Neural cell (in vitro differentiated cells): ENCODE measurements around the gene ST6GAL1. TPM values are rescaled to one million over a fixed set of nuclear protein-coding genes. Genes with fewer than 3 reads are reported as not detected.

Experiments
- H2AFZ ChIP-seq: fragments of 200-600, 300-800 bp; sonication (generic), shearing (Covaris generic); 2 replicates; pipeline ENCODE4 v1.6.0; 2014; ENCODE audit warnings: low read depth, mild to moderate bottlenecking, antibody characterized with exemption, low read length, moderate library complexity
- H3F3A ChIP-seq: fragments of 200-600 bp; shearing (Covaris generic); 2 replicates; pipeline ENCODE4 v1.6.1; 2016; ENCODE audit warnings: mild to moderate bottlenecking, moderate library complexity, mixed read lengths, antibody characterized with exemption, low read length; ENCODE audit not compliant: insufficient read depth, poor library complexity, severe bottlenecking
- H3K27ac ChIP-seq: fragments of 200-600, 300-800 bp; sonication (generic), shearing (Covaris generic); 2 replicates; pipeline ENCODE4 v1.5.1; 2014; ENCODE audit warnings: mild to moderate bottlenecking, low read length, moderate library complexity
- H3K27me3 ChIP-seq: fragments of 300-800, 200-600 bp; sonication (generic), shearing (Covaris generic); 2 replicates; pipeline ENCODE4 v1.6.0; 2014; ENCODE audit warnings: mild to moderate bottlenecking, low read depth, low read length, moderate library complexity; ENCODE audit not compliant: insufficient read depth
- H3K36me3 ChIP-seq: fragments of 300-800, 200-600 bp; sonication (generic), shearing (Covaris generic); 2 replicates; pipeline ENCODE4 v1.5.1; 2014; ENCODE audit warnings: mild to moderate bottlenecking, antibody characterized with exemption, low read length, moderate library complexity; ENCODE audit not compliant: insufficient read depth
- H3K4me2 ChIP-seq: fragments of 300-800, 200-600 bp; sonication (generic), shearing (Covaris generic); 2 replicates; pipeline ENCODE4 v1.6.0; 2014; ENCODE audit warnings: mild to moderate bottlenecking, low read length
- H3K4me3 ChIP-seq: fragments of 300-800, 200-600 bp; sonication (generic), shearing (Covaris generic); 2 replicates; pipeline ENCODE4 v1.5.1; 2014; ENCODE audit warnings: mild to moderate bottlenecking, low read length, moderate library complexity
- H3K79me2 ChIP-seq: fragments of 200-600 bp; shearing (Covaris generic); replicated peaks from 2 replicates; pipeline ENCODE4 v1.6.0; 2014; ENCODE audit warnings: mild to moderate bottlenecking, low read length, moderate library complexity; ENCODE audit not compliant: insufficient read depth
- H3K9ac ChIP-seq: fragments of 300-800, 200-600 bp; sonication (generic), shearing (Covaris generic); 2 replicates; pipeline ENCODE4 v1.6.1; 2016; ENCODE audit warnings: mild to moderate bottlenecking, low read length, mixed read lengths
- H3K9me2 ChIP-seq: fragments of 200-600 bp; shearing (Covaris generic); 2 replicates; pipeline ENCODE4 v1.6.1; 2016; ENCODE audit warnings: mild to moderate bottlenecking, low read length, mixed read lengths; ENCODE audit not compliant: insufficient read depth
- H3K9me3 ChIP-seq: fragments of 200-600, 300-800 bp; sonication (generic), shearing (Covaris generic); 2 replicates; pipeline ENCODE4 v1.6.1; 2016; ENCODE audit warnings: mild to moderate bottlenecking, mixed run types, low read length, moderate library complexity, mixed read lengths
- H4K20me1 ChIP-seq: fragments of 200-600 bp; shearing (Covaris generic); 2 replicates; pipeline ENCODE4 v1.6.1; 2016; ENCODE audit warnings: mild to moderate bottlenecking, mixed run types; ENCODE audit not compliant: insufficient read depth
- CTCF ChIP-seq: fragments of 450-650 bp; IDR thresholded peaks from 2 replicates; pipeline ENCODE4 v1.5.1; 2014; ENCODE audit warnings: antibody characterized with exemption, mild to moderate bottlenecking, moderate library complexity; ENCODE audit not compliant: poor library complexity, severe bottlenecking
- EP300 ChIP-seq: fragments of 450-650 bp; conservative IDR thresholded peaks from 2 replicates; pipeline ENCODE4 v1.6.1; 2014; ENCODE audit warnings: antibody characterized with exemption, mild to moderate bottlenecking, moderate library complexity; ENCODE audit not compliant: poor library complexity, severe bottlenecking
- EZH2 ChIP-seq: fragments of 200-600, 300-800 bp; shearing (Covaris generic), sonication (generic); IDR thresholded peaks from 2 replicates; pipeline ENCODE4 v1.6.1; 2014; ENCODE audit warnings: antibody characterized with exemption, low read length, borderline replicate concordance, mild to moderate bottlenecking; ENCODE audit not compliant: insufficient read depth, poor library complexity, severe bottlenecking
- MXI1 ChIP-seq: fragments of 450-650 bp; conservative IDR thresholded peaks from 2 replicates; pipeline ENCODE4 v1.6.1; 2014; ENCODE audit warnings: antibody characterized with exemption, mild to moderate bottlenecking; ENCODE audit not compliant: poor library complexity, severe bottlenecking
- POLR2AphosphoS5 ChIP-seq: IDR thresholded peaks from 2 replicates; pipeline ENCODE4 v1.6.1; 2012
- RAD21 ChIP-seq: fragments of 450-650 bp; conservative IDR thresholded peaks from 2 replicates; pipeline ENCODE4 v1.6.1; 2014; ENCODE audit warnings: antibody characterized with exemption, mild to moderate bottlenecking, moderate library complexity
- SMC3 ChIP-seq: fragments of 450-650 bp; conservative IDR thresholded peaks from 2 replicates; pipeline ENCODE4 v1.6.1; 2014; ENCODE audit warnings: antibody characterized with exemption, mild to moderate bottlenecking, moderate library complexity; ENCODE audit not compliant: poor library complexity
- TAF1 ChIP-seq: IDR thresholded peaks from 2 replicates; pipeline ENCODE4 v1.6.1; 2012; ENCODE audit warnings: low read depth
- polyA plus RNA-seq: library from polyadenylated mRNA; depleted of rRNA; stranded (reverse); fragments of >200 nt; gene quantifications from 2 replicates; pipeline ENCODE4 v1.2.3, GENCODE V29; 2014
- TF ChIP-seq, protein P1 (sequence below): IDR thresholded peaks from 2 replicates; pipeline ENCODE4 v1.6.1; 2012; ENCODE audit warnings: borderline replicate concordance

Gene ST6GAL1
- polyA plus RNA-seq, 1 donor from 2014 or later: 17.6 TPM

DNA sequence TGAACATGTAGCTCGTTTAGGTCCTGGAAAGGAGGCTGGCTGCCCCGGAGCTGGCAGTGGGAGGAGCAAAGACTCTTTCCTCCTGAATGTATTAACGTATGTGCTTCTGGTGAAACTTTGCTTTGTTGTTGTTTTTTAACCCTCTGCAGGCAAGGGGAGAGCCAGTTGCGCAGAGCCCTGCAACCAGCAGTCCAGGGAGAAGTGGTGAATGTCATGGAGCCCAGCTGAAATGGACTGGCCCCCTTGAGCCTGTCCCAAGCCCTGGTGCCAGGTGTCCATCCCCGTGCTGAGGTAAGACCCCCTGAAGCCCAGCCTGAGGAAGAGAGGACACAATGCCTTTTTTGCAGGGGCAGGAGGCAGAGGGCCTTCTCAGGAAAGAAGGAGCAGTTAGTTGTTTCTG, 33.3 kb downstream of the ST6GAL1 start:
- Histone ChIP-seq H3K4me2 (no peak overlapping the region), H3K27ac (no peak overlapping the region)
- TF ChIP-seq MXI1 (no peak), EP300 (no peak), CTCF (no peak), TAF1 (no peak), POLR2AphosphoS5 (no peak), RAD21 (no peak), EZH2 (no peak), SMC3 (no peak)
- TF ChIP-seq, protein P1, sequence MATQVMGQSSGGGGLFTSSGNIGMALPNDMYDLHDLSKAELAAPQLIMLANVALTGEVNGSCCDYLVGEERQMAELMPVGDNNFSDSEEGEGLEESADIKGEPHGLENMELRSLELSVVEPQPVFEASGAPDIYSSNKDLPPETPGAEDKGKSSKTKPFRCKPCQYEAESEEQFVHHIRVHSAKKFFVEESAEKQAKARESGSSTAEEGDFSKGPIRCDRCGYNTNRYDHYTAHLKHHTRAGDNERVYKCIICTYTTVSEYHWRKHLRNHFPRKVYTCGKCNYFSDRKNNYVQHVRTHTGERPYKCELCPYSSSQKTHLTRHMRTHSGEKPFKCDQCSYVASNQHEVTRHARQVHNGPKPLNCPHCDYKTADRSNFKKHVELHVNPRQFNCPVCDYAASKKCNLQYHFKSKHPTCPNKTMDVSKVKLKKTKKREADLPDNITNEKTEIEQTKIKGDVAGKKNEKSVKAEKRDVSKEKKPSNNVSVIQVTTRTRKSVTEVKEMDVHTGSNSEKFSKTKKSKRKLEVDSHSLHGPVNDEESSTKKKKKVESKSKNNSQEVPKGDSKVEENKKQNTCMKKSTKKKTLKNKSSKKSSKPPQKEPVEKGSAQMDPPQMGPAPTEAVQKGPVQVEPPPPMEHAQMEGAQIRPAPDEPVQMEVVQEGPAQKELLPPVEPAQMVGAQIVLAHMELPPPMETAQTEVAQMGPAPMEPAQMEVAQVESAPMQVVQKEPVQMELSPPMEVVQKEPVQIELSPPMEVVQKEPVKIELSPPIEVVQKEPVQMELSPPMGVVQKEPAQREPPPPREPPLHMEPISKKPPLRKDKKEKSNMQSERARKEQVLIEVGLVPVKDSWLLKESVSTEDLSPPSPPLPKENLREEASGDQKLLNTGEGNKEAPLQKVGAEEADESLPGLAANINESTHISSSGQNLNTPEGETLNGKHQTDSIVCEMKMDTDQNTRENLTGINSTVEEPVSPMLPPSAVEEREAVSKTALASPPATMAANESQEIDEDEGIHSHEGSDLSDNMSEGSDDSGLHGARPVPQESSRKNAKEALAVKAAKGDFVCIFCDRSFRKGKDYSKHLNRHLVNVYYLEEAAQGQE: no peak

DNA sequence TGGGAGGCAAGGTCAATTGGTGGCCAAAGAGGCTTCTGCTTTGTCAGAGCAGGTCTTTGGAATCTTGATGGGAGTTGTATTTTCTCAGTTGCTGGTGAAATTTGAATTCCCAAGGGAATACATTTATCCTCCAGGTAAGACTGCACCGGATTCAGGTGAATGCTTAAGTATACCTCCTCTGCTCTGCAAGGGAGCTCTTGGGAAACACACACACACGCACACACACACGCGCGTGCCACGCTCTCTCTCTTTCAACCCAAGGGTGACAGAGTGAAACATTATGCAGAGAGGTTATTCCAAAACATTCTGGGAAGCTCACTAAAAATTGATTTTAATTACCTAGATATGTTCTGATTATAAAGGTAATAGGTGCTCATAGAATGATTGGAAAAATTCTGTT, 33.7 kb downstream of the ST6GAL1 start:
- Histone ChIP-seq H3K79me2 (peaks cover 2% of the 10 kb centered on the region), H3K9ac (no peak overlapping the region), H3K4me2 (no peak overlapping the region), H4K20me1 (no peaks in the 10 kb centered on the region), H3K27me3 (no peaks in the 10 kb centered on the region), H3K27ac (no peak overlapping the region), H2AFZ (no peak overlapping the region), H3K4me3 (no peak overlapping the region), H3K36me3 (no peaks in the 10 kb centered on the region), H3K9me3 (no peaks in the 10 kb centered on the region), H3K9me2 (no peaks in the 10 kb centered on the region), H3F3A (no peaks in the 10 kb centered on the region)
- TF ChIP-seq EZH2 (no peak), POLR2AphosphoS5 (no peak), EP300 (no peak), TAF1 (no peak), MXI1 (no peak), RAD21 (no peak)

More for the DNA sequence above, 33.3 kb downstream of the ST6GAL1 start:
- H3K9me3 ChIP-seq: no peaks in the 10 kb centered on the region
- H2AFZ ChIP-seq: no peak overlapping the region
- H3F3A ChIP-seq: no peaks in the 10 kb centered on the region
- no peaks in the 10 kb centered on the region for H3K9me2 ChIP-seq
- no peaks in the 10 kb centered on the region for H3K27me3 ChIP-seq
- H3K36me3 ChIP-seq: no peaks in the 10 kb centered on the region
- H3K4me3 ChIP-seq: no peak overlapping the region
- H4K20me1 ChIP-seq: no peaks in the 10 kb centered on the region
- peaks cover 2% of the 10 kb centered on the region for H3K79me2 ChIP-seq
- H3K9ac ChIP-seq: no peak overlapping the region

- Histone ChIP-seq H3K4me2 (no peak overlapping the region), H3K9me3 (no peaks in the 10 kb centered on the region), H3K9ac (no peak overlapping the region), H2AFZ (no peak overlapping the region), H3K36me3 (no peaks in the 10 kb centered on the region), H4K20me1 (no peaks in the 10 kb centered on the region), H3K4me3 (no peak overlapping the region), H3K27ac (no peak overlapping the region), H3K79me2 (peaks cover 2% of the 10 kb centered on the region), H3K27me3 (no peaks in the 10 kb centered on the region), H3F3A (no peaks in the 10 kb centered on the region), H3K9me2 (no peaks in the 10 kb centered on the region)
- TF ChIP-seq EP300 (no peak), CTCF (no peak), POLR2AphosphoS5 (no peak), MXI1 (no peak), EZH2 (no peak), RAD21 (no peak), TAF1 (no peak), SMC3 (no peak)
- TF ChIP-seq, protein P1: no peak
Observed at GRCh38 chr3:186964616-186965015, 34.3 kb downstream of the ST6GAL1 start.
